HEK293T (cell line): Measurements from ENCODE around the gene SMURF1.

Experiments
- ARNT ChIP-seq: fragments of 450-650 bp; IDR thresholded peaks from 2 replicates; pipeline ENCODE4 v1.6.1; 2017; ENCODE audit warnings: mild to moderate bottlenecking
- BHLHE40 ChIP-seq: fragments of 450-650 bp; IDR thresholded peaks from 2 replicates; pipeline ENCODE4 v1.6.1; 2016; ENCODE audit warnings: mild to moderate bottlenecking, moderate library complexity, borderline replicate concordance
- ELF4 ChIP-seq: fragments of 450-650 bp; IDR thresholded peaks from 2 replicates; pipeline ENCODE4 v1.6.1; 2017; ENCODE audit warnings: antibody characterized with exemption
- FOXA1 ChIP-seq: fragments of 450-650 bp; IDR thresholded peaks from 2 replicates; pipeline ENCODE4 v1.6.1; 2016; ENCODE audit warnings: mild to moderate bottlenecking
- FOXK2 ChIP-seq: fragments of 450-650 bp; IDR thresholded peaks from 2 replicates; pipeline ENCODE4 v1.6.1; 2016; ENCODE audit warnings: mild to moderate bottlenecking
- L3MBTL2 ChIP-seq: fragments of 450-650 bp; conservative IDR thresholded peaks from 2 replicates; pipeline ENCODE4 v1.6.1; 2016; ENCODE audit warnings: mild to moderate bottlenecking
- NFRKB ChIP-seq: fragments of 450-650 bp; IDR thresholded peaks from 2 replicates; pipeline ENCODE4 v1.6.1; 2016; ENCODE audit warnings: mild to moderate bottlenecking, moderate library complexity
- PKNOX1 ChIP-seq: fragments of 450-650 bp; IDR thresholded peaks from 2 replicates; pipeline ENCODE4 v1.6.1; 2016
- SP1 ChIP-seq: fragments of 450-650 bp; IDR thresholded peaks from 2 replicates; pipeline ENCODE4 v1.6.1; 2017
- TARDBP ChIP-seq: fragments of 450-650 bp; IDR thresholded peaks from 2 replicates; pipeline ENCODE4 v1.6.1; 2016
- ZNF384 ChIP-seq: fragments of 450-650 bp; IDR thresholded peaks from 2 replicates; pipeline ENCODE4 v1.6.1; 2016

GRCh38 chr7:99089914-99090629 is 53.8 kb downstream of the SMURF1 start:
- TF ChIP-seq L3MBTL2 = no peak
- TF ChIP-seq ARNT = no peak
- TF ChIP-seq SP1 = no peak
- no peak for TF ChIP-seq BHLHE40
- TF ChIP-seq FOXA1 = no peak
- no peak for TF ChIP-seq FOXK2
- no peak for TF ChIP-seq PKNOX1
- no peak for TF ChIP-seq NFRKB
- TF ChIP-seq ZNF384 = no peak
- no peak for TF ChIP-seq ELF4
- TF ChIP-seq TARDBP = no peak
